Amygdala (tissue), 56 donors: ENCODE measurements around the gene TSSK6.
A peak's percentile ranks its signal among the peaks of the same experiment; 100 is the strongest.

Experiments used
- DNase-seq, 56 donors: peaks; one replicate each; lab custom pipeline; 2025; lab: John Stamatoyannopoulos, UW

TSSK6 gene

DNA sequence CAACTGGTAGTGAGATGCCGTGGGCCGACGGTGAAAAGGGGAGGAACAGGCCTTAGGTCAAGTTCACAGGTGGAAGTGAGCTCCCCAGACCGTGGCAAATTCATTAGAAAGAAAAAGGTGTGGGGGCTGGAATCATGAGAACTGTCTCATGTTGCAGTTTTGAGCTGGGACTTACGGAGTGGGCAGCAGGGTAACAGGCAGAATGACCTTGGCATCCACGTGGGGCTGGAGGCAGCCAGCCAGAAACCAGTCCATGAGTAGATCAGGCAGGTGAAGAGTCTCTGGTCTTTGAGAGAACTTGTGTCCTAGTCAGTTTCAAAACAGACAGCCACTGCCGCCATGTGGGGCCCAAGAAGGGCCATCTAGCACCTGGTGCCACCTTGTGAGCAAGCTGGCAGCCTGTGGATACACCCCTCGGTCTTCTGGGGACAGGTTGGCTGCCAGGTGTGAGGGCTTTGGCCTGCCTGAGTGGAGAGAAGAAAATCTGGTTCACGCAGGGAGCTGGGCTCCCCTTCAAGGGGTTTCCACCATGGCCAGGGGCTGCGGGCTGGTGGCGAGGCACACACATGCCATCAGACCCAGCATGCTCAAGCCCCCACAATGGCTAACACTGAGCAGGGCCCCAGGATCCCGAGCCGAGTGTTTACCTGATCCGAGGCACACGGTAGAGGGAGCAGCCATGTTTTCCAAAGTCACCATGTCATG is 23.9 kb downstream of the TSSK6 start:
- DNase-seq = no peak

DNA sequence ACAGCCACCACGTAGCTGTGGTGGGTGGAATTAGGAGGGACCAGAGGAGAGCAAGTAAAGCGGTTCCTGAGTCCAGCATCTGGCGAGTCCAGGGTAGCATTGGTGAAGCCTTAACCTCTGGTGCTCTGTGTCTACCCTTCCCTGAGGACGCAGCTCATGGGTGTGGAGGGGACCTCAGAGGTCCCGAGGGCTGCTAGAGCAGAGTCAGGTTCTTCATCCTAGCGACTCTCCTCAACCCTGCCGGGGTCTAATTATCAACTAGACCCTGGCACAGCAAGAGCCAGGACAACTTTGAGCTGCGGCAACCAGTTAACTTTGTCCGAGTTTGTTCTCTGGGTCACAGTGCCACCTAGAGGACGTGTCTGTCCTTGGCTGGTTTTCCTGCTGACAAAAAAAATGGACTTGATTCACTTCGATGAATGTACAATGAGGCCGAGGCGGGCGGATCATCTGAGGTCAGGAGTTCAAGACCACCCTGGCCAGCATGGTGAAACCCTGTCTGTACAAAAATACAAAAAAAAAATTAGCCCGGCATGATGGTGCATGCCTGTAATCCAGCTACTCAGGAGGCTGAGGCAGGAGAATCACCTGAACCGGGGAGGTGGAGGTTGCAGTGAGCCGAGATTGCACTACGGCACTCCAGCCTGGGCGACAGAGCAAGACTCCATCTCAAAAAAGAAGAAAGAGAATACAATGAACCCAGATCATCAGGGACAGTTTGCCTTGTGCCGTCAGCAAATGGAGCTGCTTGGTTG is 25.0 kb downstream of the TSSK6 start:
- peak in 51 of 56 donors; percentile 5 to 89 (median 59) for DNase-seq

DNA sequence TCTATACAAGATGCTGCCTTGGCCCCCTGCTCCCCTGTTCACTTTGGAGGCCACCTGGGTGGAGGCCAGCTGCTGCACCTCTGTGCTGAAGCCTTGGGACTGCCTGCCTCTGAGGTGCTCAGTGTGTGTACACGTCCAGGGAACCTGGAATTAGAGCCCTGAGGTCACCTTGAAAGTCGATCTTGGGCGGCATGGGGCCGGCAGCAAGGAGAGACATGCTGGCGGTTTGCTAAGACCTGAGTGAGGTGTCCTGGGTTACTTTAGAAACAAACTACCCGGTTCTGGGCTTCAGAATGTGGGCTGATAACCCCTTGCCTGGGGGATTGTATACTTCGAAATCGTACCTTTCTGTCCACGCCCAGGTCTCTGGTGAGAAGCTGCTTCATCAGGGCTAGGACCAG is 25.5 kb downstream of the TSSK6 start:
- no peak for DNase-seq

DNA sequence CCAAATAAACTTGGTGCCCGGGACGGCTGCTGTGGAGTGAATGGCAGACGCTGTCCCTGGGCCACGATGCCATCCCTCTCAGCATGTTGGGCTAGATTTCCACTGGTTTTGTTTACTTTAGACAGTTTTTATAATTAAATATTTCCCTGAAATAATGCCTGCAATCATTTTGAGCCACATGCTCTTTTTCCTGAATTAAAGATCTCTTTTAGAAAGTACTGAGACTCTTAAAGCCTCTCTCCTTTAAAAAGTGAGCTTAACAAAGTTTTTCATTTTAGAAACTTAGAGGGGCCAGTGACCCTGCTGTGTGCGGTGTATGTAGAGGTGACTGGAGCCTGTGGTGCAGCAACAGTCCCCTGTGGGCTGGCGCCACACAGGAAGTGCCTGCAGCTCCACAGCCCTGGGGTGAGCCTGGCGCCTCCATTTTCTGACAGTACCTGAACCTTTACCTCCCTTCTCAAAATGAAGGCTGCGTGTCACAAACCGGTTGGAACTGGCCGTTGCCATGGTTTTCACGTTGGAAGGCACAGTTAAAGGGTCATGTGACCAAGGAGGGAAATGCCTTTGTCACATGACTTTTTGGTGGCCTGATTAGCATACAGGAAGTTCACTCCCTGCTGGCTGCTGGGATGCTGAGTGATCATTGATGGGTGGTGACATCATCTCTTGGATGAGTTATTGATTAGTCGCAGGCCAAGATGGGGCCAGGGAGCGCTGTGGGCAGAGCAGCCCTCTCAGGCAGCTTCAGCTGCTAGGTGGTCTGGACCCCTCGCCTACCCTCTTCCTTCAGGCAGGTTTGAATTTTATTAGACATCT is 26.3 kb downstream of the TSSK6 start:
- DNase-seq = peak in 42 of 56 donors; percentile 5 to 85 (median 47)

DNA sequence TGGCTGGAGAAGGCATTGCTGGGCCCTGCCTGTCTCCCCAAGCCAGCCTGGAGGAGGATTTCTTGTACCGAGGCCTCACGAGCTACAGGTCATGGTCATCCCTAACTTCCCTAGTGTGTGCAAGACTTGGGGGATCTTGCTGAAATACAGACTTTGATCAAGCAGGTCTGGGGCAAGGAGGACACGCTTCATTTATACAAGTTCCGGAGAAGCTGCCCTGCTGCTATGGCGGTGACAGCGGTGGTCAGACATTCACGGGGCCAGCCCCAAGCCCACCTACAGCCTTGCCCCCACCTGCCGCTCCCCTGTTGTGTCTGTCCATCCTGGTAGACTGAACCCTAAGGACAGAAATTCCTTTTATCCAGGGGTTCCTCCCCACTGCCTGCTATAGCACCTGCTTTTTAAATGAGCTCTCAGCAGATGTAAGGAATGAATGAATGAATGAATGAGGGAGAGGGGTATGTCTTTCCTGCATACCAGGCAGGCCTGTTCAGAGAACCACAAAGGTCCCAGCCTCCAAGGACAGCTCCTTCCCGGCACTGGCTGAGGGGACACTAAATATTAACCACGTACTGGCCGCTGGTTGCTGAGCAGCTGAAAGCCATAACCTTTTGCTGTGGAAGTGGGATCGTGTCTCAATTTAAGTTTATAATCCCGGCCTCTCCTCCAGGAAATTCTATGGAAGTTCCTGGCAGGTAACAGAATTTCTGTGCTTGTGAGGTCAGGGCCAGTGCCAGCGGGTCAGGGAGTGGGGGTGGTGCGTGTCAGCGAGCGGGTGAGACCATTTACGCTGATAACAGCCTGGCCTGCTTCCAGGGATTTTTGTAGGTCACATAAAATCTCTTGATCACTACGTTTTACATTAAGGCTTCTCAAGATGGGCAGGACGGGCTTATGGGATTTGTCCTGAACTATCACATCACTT is 27.1 kb downstream of the TSSK6 start:
- DNase-seq = peak in 1 of 56 donors; percentile 14

DNA sequence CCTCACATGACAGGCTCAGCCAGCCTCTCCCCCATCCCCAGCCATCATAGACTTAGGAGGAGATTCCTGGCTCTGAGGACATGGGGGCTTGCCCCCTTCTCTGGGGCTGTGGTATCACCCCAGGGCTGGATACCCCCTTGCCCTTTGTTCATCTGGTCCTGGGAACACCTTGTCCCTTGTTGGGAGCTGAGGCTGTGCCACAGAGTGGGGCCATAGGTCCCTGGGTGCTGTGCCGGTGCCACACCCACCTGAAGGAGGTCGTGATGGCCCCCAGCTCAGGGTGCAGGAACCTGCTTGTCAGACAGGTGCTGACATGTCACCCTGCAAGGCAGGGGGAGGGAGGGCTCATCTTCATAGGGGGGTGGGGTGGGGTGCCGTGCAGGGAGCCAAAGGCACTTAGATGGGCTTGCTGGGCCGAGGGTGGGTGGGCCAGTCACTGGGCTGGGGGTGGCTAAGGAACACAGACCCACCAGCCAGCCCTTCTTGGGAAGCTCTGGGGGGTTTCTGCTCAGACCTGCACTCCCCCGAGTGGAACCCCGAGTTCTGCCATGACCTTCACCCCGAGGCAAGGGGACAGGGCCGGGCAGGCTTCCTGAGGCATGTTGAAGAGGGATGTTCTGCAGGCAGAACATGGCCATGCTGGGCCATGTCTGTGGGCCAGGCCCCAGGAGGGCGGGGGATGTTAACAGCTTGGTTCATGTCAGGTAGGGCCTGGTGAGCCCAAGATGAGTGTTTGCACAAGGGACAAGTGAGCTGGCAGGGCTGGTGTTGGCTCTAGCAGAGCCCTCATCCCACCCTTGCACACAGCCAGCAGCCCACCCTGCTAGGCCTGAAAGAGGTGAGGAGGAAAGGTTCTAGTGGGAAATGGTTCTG is 28.0 kb downstream of the TSSK6 start:
- DNase-seq = no peak

DNA sequence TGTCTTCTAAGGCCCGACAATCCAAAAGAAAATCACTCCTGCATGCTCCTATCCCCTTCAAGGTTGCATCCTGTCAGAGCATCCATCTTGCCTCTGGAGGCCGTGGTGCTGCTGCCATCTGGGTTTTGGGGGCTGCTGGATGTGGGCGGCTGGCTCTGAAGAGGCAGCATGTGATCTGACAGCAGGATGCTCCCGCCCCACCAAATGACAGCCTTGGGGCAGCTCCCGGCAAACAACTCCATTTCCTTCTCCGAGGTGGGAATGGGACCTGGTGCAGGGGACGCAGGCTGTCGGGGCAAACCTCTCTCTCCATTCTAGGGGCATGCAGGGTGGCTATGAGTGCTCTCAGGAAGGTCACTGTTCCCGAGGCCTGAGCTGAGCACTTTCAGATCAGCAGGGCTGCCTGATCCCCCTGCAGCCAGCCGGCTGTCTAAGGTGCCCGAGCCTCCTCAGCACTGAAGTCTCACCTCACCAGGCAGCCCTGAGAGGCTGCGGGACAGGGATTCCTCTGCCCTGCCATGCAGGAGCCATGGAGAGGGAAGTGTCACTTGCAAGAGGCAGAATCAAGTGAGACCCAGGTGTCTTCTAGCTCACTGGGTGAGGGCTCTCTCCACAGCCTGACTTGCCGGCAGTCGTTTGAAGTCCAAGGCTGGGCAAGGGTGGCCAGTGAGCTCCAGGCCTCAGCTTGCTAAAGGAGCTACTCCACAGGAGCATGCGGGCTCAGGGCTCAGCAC is 28.8 kb downstream of the TSSK6 start:
- no peak for DNase-seq

DNA sequence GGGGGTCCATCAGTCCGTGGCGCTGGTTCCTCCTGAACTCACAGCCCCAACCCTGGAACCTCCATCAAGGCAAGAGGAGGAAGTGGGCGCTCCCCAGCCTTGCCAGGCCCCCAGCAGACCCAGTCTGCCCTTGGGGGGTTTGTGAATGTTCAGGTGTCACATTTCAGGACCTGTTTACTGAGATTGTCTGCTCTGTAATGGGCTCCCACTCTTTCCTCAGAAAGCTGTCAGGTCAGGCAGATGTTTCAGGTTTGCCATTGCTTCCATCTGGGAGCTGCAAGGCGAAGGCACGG is 29.4 kb downstream of the TSSK6 start:
- no peak for DNase-seq

DNA sequence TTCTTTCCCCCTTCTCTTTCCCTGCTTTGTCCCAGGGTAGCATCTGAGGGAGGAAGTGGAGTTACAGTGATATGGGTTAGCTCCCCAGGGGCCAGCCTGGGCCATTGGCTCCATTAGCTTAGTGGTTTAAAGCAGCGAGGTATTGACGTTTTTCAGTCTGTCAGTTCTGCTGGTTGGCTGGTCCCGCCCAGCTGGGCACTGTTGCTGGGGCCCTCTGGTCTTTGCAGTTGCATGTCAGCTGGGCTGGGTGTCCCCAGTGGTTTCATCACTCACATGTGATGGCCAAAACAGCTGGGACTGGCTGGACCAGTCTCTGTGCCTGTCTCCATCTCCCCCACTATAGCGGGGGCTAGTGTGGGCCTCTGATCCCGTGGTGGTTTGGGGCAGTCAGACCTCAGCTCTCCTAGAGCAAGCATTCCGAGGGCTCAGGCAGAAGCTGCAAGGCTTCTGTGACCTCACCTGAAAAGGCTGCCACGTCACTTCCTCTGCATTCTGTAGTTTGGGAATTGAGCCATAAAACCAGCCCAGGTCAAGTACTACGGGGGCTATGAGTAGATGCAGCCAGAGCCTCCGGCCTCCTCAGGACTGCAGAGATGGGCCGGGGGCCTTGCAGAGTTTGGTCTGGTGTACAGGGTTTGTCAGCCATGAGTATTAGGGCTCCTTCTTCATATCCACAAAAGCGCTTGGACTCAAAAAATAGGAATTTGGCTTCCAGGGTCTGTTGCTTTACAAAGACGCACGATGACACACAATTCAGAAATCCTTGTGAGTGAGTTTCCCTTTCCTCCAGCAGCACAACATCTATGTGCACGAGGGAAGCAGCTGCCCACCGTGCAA is 30.0 kb downstream of the TSSK6 start:
- no peak for DNase-seq

DNA sequence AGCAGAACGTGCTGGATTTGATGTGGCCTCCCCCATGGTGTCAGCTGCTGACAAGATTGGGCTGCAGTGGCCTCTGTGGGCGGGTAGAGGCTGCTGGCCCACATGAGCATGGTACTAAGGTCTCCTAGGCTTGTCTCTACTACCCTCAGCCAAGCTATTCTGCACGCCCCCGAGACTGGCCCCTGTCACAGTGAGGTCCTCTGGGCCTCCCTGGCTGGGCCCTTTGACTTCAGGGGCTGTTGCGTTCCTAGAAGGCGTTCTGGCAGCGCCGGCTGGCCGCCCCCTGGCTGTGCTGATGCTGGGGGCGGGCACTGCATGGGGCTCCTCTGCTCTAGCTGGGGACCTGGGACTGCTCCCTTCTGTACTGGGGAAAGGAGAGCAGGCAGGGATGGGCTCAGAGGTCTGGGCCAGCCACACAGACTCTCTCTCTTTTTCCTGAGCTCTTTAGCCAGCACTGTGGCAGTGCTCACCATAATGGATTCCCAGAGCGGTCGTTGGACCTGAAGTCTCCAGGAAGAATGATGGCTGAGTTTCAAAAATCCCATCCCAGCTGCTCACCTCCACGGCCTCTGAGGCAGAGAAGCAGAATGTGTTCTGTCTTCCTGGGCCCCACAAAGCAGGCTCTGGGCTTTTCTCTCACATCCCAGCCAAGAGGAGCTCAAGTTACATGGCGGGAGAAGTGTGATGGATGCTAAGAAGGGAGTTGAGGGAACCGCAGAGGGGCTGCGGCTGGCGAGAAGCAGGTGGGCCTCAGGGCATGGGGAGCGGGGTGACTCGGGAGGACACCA is 32.3 kb downstream of the TSSK6 start:
- DNase-seq = no peak

DNA sequence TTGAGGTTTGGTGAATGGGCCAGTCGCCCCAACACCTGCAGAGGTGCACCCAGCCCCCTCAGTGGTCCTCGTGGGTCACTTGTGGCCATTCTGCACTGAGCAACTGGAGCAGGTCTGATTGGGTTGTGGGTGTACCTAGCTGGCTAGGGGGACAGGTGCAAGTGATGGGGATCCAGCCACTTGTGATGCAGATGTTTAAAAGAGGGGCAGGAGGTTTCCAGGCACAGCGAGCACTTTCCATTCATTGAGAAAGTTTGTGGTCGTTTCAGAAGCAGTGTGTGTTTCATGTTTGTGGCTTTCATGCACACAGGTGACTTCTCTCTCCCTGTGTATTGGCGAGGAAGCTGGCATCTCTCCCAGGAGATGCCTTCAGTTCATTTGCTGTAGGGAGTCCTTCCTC is 34.7 kb downstream of the TSSK6 start:
- no peak for DNase-seq

DNA sequence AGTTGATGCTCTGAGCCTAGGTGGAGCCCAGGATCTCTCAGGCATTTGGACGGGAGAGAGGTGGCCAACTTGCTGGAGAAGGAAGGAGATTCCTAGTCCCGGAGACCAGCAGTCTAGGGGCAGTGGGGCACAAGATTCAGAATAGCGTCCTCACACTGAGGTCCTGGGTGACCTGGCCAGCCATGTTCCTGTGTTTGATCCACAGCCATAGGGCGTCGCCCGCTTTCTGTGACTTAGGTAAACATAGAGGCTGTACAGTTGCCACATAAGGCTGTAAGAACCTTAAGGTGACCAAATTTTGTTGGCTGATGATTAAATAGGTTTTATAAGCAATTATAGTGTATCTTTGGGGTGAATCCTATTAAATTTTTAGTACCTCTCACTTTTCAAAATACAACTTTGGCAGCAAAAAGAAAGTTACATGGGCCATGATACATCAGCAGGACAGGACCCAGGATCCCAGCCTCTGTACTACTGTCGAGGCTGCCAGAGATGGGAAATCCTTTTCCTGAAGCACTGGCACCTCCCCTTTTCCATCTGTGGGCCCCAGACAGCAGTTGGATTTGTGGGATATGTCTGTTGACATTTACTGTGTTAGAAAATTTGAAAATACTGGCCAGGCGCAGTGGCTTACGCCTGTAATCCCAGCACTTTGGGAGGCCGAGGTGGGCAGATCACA is 37.5 kb downstream of the TSSK6 start:
- no peak for DNase-seq

DNA sequence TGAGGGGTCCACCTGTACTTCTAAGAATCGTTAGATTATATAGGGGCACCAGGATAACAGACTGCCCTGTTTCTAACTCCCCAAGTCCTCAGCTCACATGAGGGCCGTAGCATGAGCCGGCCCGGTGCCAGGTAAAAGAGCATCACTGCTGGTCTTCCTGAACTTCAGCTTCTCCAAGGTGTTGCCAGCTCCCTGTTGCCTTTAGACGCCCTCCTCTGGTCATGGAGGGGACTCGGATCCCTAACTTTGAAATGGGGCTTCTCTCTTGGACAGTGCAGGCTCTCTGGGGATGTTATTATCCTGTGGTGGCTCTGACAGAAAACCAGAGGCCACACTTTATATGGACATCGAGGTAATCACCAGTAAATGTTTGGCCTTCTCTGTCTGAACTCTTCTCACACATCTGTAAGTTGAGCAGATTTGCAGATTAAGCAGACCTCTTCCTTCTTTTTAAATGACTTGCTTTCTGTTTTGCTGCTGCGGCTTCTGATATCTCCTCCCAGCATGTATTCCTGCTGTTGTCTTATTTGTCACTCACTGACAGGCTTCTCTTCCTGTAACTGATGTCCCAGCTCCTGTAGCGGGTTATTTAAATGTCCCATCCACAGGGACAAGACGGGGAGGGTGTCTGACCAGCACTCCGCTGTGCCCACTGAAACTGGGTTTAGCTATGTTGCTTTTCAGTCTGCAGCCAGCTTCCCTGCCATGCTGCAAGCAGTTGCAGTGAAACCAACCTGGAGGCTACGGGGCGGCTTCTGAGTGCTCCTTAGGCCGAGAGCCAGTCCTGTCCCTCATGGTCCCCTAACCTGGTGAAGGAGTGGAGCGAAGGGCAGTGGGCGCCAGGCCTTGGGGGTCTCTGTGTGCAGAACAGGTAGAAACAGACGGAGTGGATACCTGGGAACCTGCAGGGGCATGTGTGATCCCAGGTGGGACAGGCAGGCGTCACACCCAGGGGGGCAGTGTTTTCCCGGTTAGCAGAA is 39.2 kb downstream of the TSSK6 start:
- DNase-seq = no peak

DNA sequence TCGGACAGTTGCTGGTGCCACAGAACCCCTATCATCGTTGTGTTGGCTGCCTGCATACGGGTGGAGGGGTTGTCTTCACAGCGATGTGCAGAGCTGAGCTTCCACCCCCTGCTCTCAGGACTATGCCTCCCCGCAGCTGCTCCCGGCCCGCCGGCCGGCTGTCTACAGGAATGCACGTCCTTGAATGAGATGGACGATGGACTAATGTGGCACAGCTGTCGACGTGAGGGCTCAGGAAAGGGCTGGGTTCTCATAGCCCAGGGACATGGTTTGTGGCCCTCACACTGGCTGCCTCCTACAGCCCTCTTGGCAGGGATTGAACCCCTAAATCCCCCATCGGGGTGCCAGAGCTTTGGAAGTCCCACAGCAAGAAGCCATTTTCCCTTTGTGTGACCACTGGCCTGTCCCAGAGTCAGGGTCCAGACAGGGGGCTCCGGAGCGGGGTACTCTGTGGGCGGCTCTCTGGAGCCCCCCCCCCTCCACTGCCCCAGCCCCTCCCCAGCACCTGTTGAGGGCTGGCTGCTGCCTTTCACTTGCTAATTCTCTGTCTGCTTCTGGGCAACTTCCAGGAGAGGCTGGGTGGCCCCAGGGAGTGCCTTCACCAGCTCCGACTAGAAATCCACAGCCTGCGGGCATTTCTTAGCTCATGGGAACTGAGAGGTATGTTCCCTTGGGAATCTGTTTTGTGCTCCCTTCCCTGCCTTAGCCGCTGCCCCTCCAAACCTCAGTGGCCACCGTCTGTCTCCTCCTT is 40.2 kb downstream of the TSSK6 start:
- DNase-seq = no peak
